Effector CD8-positive, alpha-beta T cell (primary cell): ENCODE data around the gene TRPC4AP.
"Not testable (repeated sequence)": the region's sequence is repeated elsewhere in the genome, so short reads cannot be mapped to it uniquely, and the experiment has no call there.

Experiments
- DNase-seq: peaks from one replicate; lab custom pipeline; 2025; lab: John Stamatoyannopoulos, UW
- total RNA-seq, 4 experiments: gene quantifications; one replicate each; lab custom pipeline; 2026; lab: John Stamatoyannopoulos, UW

TRPC4AP gene, protein sequence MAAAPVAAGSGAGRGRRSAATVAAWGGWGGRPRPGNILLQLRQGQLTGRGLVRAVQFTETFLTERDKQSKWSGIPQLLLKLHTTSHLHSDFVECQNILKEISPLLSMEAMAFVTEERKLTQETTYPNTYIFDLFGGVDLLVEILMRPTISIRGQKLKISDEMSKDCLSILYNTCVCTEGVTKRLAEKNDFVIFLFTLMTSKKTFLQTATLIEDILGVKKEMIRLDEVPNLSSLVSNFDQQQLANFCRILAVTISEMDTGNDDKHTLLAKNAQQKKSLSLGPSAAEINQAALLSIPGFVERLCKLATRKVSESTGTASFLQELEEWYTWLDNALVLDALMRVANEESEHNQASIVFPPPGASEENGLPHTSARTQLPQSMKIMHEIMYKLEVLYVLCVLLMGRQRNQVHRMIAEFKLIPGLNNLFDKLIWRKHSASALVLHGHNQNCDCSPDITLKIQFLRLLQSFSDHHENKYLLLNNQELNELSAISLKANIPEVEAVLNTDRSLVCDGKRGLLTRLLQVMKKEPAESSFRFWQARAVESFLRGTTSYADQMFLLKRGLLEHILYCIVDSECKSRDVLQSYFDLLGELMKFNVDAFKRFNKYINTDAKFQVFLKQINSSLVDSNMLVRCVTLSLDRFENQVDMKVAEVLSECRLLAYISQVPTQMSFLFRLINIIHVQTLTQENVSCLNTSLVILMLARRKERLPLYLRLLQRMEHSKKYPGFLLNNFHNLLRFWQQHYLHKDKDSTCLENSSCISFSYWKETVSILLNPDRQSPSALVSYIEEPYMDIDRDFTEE
- 167 to 220 (median 209) reads per million in 4 experiments for total RNA-seq

GRCh38 chr20:35092524-35093266 is at the start of gene TRPC4AP:
TRPC4AP (minus strand) TSS chr20:35092807; CDS start chr20:35092781, 26 bp downstream.
- peak; percentile 77 for DNase-seq

DNA sequence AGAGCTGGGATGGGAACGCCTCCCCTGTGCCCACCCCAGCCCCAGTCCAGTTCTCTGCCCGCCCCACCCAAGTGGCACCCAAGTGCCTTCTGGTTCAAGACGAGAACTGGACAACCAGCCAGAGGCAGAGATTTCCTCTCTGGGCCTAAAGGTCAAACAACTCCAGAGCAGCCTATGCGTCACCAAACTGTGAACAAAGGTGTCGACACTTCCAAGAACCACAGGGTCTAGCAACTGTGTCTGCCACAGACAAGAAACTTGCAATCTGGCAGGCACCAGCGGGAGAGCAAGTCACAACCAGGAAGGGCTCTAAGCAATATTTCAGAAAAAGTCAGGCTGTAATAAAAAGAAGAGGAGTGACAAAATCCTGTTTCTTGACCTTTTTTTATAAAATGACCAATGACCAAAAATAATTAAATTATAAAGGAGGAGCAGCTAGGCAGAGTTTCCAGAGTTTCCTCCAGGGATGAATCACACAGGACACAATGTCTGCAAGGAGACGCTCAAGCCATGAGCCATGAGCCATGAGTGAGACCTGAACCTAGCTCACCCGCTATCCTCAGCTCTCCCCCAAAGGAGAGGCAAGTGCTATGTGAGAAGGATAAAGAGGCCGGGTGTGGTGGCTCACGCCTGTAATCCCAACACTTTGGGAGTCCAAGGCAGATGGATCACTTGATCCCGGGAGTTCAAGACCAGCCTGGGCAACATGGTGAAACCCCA is 43.4 kb upstream of the TRPC4AP start:
- no peak for DNase-seq

- DNase-seq = no peak
Measured at GRCh38 chr20:35134880-35135279, 42.3 kb upstream of the TRPC4AP start.

GRCh38 chr20:35134472-35134871 is 41.9 kb upstream of the TRPC4AP start:
- no peak for DNase-seq

DNA sequence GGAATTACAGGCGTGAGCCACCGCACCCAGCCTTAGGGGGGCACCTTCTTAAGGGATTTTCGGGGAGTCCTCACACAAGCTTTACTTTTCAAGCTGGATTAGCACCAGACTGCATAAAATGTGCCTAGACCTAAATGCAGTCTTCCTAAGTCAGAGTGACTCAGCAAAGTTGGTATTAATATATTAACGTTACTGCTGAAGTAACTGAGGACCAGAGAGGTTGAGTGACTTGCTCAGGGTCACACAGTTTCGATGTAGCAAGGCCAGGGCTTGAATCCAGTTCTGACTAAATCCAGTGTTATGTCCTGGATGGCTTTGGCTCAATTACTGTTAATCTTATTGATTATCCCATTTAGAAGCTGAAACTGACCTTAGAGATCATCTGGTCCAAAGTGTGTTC is 41.1 kb upstream of the TRPC4AP start:
- DNase-seq = no peak

DNA sequence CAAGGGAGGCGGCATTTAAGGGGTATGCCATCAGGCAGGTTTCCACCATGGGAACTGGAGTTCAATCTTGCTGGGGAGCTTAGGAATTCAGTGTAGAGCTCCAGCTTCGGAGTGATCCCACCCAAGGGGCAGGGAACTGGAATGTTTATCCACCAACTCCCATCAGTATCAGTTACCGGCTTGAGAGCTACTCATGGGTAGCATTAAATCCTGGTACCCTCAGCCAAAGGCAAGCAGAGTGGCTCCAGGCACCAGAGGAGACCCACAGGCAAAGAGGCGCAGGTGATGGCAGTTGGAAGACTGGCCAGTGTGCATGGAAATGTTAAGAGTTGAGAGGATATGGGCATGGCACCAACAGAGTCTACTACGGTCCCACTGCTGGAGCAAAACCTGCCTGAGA is 40.4 kb upstream of the TRPC4AP start:
- no peak for DNase-seq

- no peak for DNase-seq
Measured at GRCh38 chr20:35131934-35132333, 39.3 kb upstream of the TRPC4AP start.

GRCh38 chr20:35129647-35130069 is 37.1 kb upstream of the TRPC4AP start:
- no peak for DNase-seq

DNA sequence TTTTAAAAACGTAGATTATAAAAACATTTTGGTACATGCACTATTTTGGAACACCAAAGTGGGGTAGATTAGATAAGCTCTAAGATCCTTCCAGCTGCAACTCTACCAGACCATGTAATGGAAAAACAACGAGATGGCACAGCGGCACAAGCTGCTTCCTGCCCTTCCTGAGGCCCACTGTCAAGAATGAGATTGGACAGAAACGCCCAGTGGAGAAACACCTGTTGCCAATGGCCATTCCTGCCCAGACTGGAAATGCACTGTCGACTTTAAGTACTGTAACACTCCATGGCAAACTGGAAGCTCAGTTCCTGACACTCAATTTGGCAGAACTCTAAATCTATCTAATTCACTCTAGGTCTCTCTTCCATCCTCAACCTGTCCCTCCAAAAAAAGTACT is 33.1 kb upstream of the TRPC4AP start:
- no peak for DNase-seq

- DNase-seq = no peak
Measured at GRCh38 chr20:35122756-35123405, 30.3 kb upstream of the TRPC4AP start.

- DNase-seq = no peak
Measured at GRCh38 chr20:35121186-35121585, 28.6 kb upstream of the TRPC4AP start.

- DNase-seq = no peak
Measured at GRCh38 chr20:35120012-35120701, 27.6 kb upstream of the TRPC4AP start.

DNA sequence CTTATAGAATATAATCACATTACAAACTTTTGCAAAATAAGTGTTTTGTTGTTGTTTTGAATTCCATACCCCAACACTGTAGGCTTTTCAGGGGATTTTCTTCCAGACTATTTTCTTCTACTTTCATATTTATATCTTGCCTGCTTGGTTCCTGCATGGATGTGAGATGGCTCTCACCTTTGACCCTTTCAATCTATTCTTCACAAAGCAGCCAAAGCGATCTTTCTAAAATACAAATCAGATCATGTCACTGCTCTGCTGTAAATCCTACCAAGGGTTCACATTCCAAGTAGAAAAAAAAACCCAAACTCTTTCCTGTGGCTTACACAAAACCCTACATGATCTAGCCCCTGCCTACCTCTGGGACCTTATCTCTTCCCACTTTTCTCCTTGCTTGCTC is 25.0 kb upstream of the TRPC4AP start:
- no peak for DNase-seq

- DNase-seq = no peak
Measured at GRCh38 chr20:35117196-35117595, 24.6 kb upstream of the TRPC4AP start.

DNA sequence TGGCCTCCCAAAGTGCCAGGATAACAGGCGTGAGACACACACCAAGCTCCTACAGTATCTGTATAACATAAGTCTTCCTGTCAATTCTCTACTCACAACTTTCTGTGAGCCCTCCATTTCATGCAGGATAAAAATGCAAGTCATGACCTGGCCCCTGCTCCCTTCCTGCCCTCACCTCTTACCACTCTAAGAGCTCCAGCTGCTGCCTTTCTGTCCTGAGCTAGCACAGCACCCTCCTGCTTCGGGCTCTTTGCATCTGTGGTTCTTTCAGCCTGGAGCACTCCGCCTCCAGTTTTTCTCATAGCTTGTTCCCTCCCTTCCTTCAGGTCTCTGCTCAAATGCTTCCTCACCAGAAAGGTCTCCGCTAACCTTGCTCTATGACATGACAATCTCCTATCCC is 23.7 kb upstream of the TRPC4AP start:
- no peak for DNase-seq

DNA sequence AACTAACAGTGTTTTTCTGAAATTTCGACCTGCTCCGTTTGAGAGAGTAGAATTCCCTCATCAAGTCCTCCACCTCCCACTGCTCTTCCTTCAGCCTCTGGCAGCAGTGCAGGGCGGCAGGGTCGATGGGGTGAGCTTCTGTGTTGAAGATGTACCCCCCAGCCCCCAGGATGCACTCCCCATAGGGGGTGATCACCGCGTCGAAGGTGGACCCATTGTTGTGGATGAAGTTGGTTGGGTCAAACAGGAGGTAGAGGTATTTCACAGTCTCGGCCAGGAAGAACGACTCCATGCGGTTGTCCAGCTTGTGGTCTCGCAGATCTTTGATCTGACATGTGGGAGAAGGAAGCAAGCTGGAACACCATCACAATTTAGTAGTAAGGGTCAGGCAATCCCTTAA is 23.0 kb upstream of the TRPC4AP start:
- no peak for DNase-seq

DNA sequence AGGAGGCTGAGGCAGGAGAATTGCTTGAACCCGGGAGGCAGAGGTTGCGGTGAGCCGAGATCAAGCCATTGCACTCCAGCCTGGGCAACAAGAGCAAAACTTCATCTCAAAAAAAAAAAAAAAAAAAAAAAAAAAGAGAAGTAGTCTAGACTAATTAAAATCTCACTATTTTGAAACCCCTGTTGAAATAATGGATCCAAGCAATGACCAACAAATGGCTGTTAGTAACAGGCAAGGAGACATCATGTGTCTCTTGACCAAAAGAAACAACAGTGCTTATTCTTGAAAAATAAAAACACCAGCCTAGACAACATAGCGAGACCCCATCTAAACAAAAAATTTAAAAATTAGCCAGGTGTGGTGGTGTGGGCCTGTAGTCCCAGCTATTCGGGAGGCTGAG is 19.7 kb upstream of the TRPC4AP start:
- DNase-seq = not testable (repeated sequence)

GRCh38 chr20:35111141-35111888 is 18.7 kb upstream of the TRPC4AP start:
- DNase-seq = no peak

GRCh38 chr20:35108921-35109320 is 16.3 kb upstream of the TRPC4AP start:
- no peak for DNase-seq
